Measurements from ENCODE around the gene CD69.

CD69 gene

DNA sequence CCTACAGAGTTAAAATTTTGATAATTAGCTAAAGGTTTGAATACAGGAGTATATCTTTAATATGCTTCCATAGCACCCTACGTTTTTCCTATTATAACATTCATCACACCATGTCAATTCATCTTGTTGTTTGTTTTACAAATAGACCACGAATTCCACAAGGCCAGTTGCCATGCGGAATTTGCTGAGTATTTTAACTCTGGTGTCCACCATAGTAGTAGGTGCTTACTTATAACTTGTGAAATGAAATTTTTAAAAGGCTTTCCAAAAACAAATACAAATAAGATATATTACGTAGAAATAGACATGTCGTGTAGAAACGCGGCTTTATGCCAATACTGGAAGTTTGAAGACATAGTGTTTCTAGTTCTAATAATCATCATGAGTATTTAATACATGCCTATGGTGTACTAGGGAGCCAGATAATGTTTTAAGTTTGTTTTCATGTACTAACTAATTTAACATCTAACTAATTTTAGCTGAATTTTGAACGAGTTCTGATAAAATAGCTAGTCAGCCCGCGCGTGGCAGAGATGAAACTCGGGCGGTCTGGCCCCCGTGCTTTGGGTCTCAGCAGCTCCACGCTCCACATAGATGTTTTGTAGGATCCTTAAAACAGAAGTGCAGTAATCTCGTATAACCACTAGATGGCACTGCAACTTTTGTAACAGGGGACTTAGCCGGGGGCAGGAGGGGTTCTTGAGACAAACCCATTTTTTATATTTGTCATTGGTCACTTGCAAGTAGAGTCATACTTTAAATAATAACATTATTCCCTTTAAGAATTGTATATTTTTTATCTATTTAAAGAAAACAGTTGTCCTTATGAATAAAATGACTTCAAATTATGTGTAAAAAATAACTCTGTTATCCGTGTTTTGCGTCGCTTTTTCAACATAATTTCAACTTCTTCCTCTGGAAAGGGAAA lies 10.2 kb downstream of the CD69 start:
- no peaks in the 10 kb centered on the region for H3K79me2 ChIP-seq (ENCODE audit: control insufficient read depth, insufficient read depth, low read length)
- no peak overlapping the region for H4K8ac ChIP-seq (ENCODE audit: low read depth, low read length)
- no peaks in the 10 kb centered on the region for H3K36me3 ChIP-seq (ENCODE audit: control insufficient read depth, insufficient read depth, low read length)
- H2BK5ac ChIP-seq (ENCODE audit: low read length): no peak overlapping the region
- H3K27me3 ChIP-seq (ENCODE audit: insufficient read depth, low read length, poor library complexity): no peaks in the 10 kb centered on the region
- no peak overlapping the region for H3K27ac ChIP-seq (ENCODE audit: low read depth, low read length)
- WGBS (ENCODE audit: extremely low coverage, insufficient coverage, low lambda C conversion rate): no CpG with 5 or more reads among the region's 20 CpGs
- H3K4me2 ChIP-seq (ENCODE audit: low read length): no peak overlapping the region
- H3K4me1 ChIP-seq (ENCODE audit: control insufficient read depth, low read depth, low read length): no peaks in the 10 kb centered on the region
- no peak overlapping the region for H3K9ac ChIP-seq (ENCODE audit: low read length)
- H3K4me3 ChIP-seq (ENCODE audit: low read length): no peak overlapping the region
- no peak overlapping the region for H3K18ac ChIP-seq (ENCODE audit: low read length)
- H3K56ac ChIP-seq (ENCODE audit: low read length): no peak overlapping the region
- H3K4ac ChIP-seq (ENCODE audit: low read depth, low read length): no peak overlapping the region
- peak; percentile 80 for DNase-seq
- H2AK5ac ChIP-seq (ENCODE audit: low read length): no peak overlapping the region
- H3K79me1 ChIP-seq (ENCODE audit: low read length): no peaks in the 10 kb centered on the region
- H2BK120ac ChIP-seq (ENCODE audit: low read depth, low read length): no peak overlapping the region
- H4K5ac ChIP-seq (ENCODE audit: low read length): no peak overlapping the region
- H3K23ac ChIP-seq (ENCODE audit: low read length): no peak overlapping the region
- H2BK15ac ChIP-seq (replicated peaks; ENCODE audit: low read depth): no peak overlapping the region

- no CpG with 5 or more reads among the region's 1 CpG for WGBS (ENCODE audit: extremely low coverage, insufficient coverage, low lambda C conversion rate)
- Histone ChIP-seq H2AK5ac (ENCODE audit: low read length) (no peak overlapping the region), H3K56ac (ENCODE audit: low read length) (no peak overlapping the region)
Measured at GRCh38 chr12:9749640-9750039, 11.1 kb downstream of the CD69 start.

GRCh38 chr12:9745199-9745598 lies 15.5 kb downstream of the CD69 start:
- H3K23ac ChIP-seq (ENCODE audit: low read length): no peak overlapping the region
- DNase-seq: peak; percentile 65

More at GRCh38 chr12:9749640-9750039, 11.1 kb downstream of the CD69 start:
- H4K5ac ChIP-seq (ENCODE audit: low read length): no peak overlapping the region
- no peak overlapping the region for H2BK120ac ChIP-seq (ENCODE audit: low read depth, low read length)
- no peak overlapping the region for H3K18ac ChIP-seq (ENCODE audit: low read length)
- no peak overlapping the region for H3K4me3 ChIP-seq (ENCODE audit: low read length)
- no peak overlapping the region for H3K9ac ChIP-seq (ENCODE audit: low read length)
- H3K36me3 ChIP-seq (ENCODE audit: control insufficient read depth, insufficient read depth, low read length): no peaks in the 10 kb centered on the region
- no peak overlapping the region for H4K8ac ChIP-seq (ENCODE audit: low read depth, low read length)
- no peaks in the 10 kb centered on the region for H3K27me3 ChIP-seq (ENCODE audit: insufficient read depth, low read length, poor library complexity)
- H3K4me2 ChIP-seq (ENCODE audit: low read length): no peak overlapping the region
- no peak overlapping the region for H3K4ac ChIP-seq (ENCODE audit: low read depth, low read length)
- no peak overlapping the region for H2BK5ac ChIP-seq (ENCODE audit: low read length)
- H3K79me2 ChIP-seq (ENCODE audit: control insufficient read depth, insufficient read depth, low read length): no peaks in the 10 kb centered on the region
- no peak overlapping the region for H2BK15ac ChIP-seq (replicated peaks; ENCODE audit: low read depth)
- H3K23ac ChIP-seq (ENCODE audit: low read length): no peak overlapping the region
- no peak overlapping the region for H3K27ac ChIP-seq (ENCODE audit: low read depth, low read length)
- H3K79me1 ChIP-seq (ENCODE audit: low read length): no peaks in the 10 kb centered on the region
- no peaks in the 10 kb centered on the region for H3K4me1 ChIP-seq (ENCODE audit: control insufficient read depth, low read depth, low read length)
- no peak for DNase-seq

DNA sequence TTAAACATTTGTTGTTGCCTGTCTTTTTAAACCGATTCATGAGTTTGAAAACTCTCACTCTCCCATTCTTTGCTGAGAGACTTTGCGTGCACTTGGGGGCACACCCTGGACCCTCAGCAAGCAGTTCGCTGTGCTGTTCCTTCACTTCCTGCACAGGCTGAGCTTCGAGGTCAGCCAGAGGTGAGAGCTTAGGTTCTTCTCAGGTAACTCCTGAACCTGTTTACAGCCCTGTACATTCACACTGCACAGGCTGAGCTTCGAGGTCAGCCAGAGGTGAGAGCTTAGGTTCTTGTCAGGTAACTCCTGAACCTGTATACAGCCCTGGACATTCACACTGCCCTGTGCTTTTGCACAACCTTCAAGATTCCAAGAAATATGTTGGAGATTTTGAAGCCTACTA lies 18.0 kb downstream of the CD69 start:
- no peaks in the 10 kb centered on the region for H3K4me1 ChIP-seq (ENCODE audit: control insufficient read depth, low read depth, low read length)

More at GRCh38 chr12:9745199-9745598, 15.5 kb downstream of the CD69 start:
- Histone ChIP-seq H2BK5ac (ENCODE audit: low read length) (no peak overlapping the region), H3K4ac (ENCODE audit: low read depth, low read length) (no peak overlapping the region), H2AK5ac (ENCODE audit: low read length) (no peak overlapping the region), H3K36me3 (ENCODE audit: control insufficient read depth, insufficient read depth, low read length) (no peaks in the 10 kb centered on the region), H3K4me1 (ENCODE audit: control insufficient read depth, low read depth, low read length) (no peaks in the 10 kb centered on the region), H3K79me1 (ENCODE audit: low read length) (no peaks in the 10 kb centered on the region), H2BK15ac (replicated peaks; ENCODE audit: low read depth) (no peak overlapping the region), H4K5ac (ENCODE audit: low read length) (no peak overlapping the region), H3K56ac (ENCODE audit: low read length) (no peak overlapping the region), H3K18ac (ENCODE audit: low read length) (no peak overlapping the region), H3K4me2 (ENCODE audit: low read length) (no peak overlapping the region), H3K27me3 (ENCODE audit: insufficient read depth, low read length, poor library complexity) (no peaks in the 10 kb centered on the region), H3K4me3 (ENCODE audit: low read length) (no peak overlapping the region), H2BK120ac (ENCODE audit: low read depth, low read length) (no peak overlapping the region), H3K9ac (ENCODE audit: low read length) (no peak overlapping the region), H3K79me2 (ENCODE audit: control insufficient read depth, insufficient read depth, low read length) (no peaks in the 10 kb centered on the region), H3K27ac (ENCODE audit: low read depth, low read length) (no peak overlapping the region), H4K8ac (ENCODE audit: low read depth, low read length) (no peak overlapping the region)
- WGBS (ENCODE audit: extremely low coverage, insufficient coverage, low lambda C conversion rate): no CpG with 5 or more reads among the region's 3 CpGs

DNA sequence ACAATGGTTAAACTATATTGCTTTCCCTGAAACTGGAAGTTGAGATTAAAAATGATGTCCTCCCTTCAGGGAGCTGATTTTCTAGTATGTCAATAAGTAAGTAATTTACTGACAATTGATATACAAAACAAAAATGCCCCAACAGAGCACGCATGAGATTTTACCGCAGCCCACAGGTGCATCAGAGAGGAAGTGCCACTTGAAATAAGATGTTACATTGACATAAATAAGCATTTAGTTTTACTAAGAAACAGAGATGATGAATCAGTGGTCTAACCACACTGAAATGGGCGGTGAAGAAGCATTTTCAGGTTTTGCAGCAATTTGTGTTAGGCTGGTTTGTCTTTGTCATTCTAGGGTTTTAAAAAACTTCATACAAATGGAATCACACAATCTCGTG lies 19.0 kb downstream of the CD69 start:
- Histone ChIP-seq H4K5ac (ENCODE audit: low read length) (no peak overlapping the region), H3K4me3 (ENCODE audit: low read length) (no peak overlapping the region), H3K23ac (ENCODE audit: low read length) (no peak overlapping the region), H3K4ac (ENCODE audit: low read depth, low read length) (no peak overlapping the region), H3K4me2 (ENCODE audit: low read length) (no peak overlapping the region), H4K8ac (ENCODE audit: low read depth, low read length) (no peak overlapping the region), H3K9ac (ENCODE audit: low read length) (no peak overlapping the region), H2BK5ac (ENCODE audit: low read length) (no peak overlapping the region), H3K79me1 (ENCODE audit: low read length) (no peaks in the 10 kb centered on the region), H2BK120ac (ENCODE audit: low read depth, low read length) (no peak overlapping the region), H3K4me1 (ENCODE audit: control insufficient read depth, low read depth, low read length) (no peaks in the 10 kb centered on the region), H3K27ac (ENCODE audit: low read depth, low read length) (no peak overlapping the region), H2AK5ac (ENCODE audit: low read length) (no peak overlapping the region), H3K27me3 (ENCODE audit: insufficient read depth, low read length, poor library complexity) (no peaks in the 10 kb centered on the region), H2BK15ac (replicated peaks; ENCODE audit: low read depth) (no peak overlapping the region), H3K36me3 (ENCODE audit: control insufficient read depth, insufficient read depth, low read length) (no peaks in the 10 kb centered on the region), H3K79me2 (ENCODE audit: control insufficient read depth, insufficient read depth, low read length) (no peaks in the 10 kb centered on the region), H3K18ac (ENCODE audit: low read length) (no peak overlapping the region), H3K56ac (ENCODE audit: low read length) (no peak overlapping the region)
- no peak for DNase-seq
- no CpG with 5 or more reads among the region's 4 CpGs for WGBS (ENCODE audit: extremely low coverage, insufficient coverage, low lambda C conversion rate)

More for the DNA sequence above, 18.0 kb downstream of the CD69 start:
- H3K27ac ChIP-seq (ENCODE audit: low read depth, low read length): no peak overlapping the region
- no peaks in the 10 kb centered on the region for H3K79me2 ChIP-seq (ENCODE audit: control insufficient read depth, insufficient read depth, low read length)
- H3K18ac ChIP-seq (ENCODE audit: low read length): no peak overlapping the region
- no peak overlapping the region for H4K8ac ChIP-seq (ENCODE audit: low read depth, low read length)
- H3K79me1 ChIP-seq (ENCODE audit: low read length): no peaks in the 10 kb centered on the region
- no peaks in the 10 kb centered on the region for H3K27me3 ChIP-seq (ENCODE audit: insufficient read depth, low read length, poor library complexity)
- no peak overlapping the region for H2AK5ac ChIP-seq (ENCODE audit: low read length)
- no peak overlapping the region for H3K4ac ChIP-seq (ENCODE audit: low read depth, low read length)
- no peak overlapping the region for H3K56ac ChIP-seq (ENCODE audit: low read length)
- H3K9ac ChIP-seq (ENCODE audit: low read length): no peak overlapping the region
- no peak overlapping the region for H2BK5ac ChIP-seq (ENCODE audit: low read length)
- WGBS (ENCODE audit: extremely low coverage, insufficient coverage, low lambda C conversion rate): no CpG with 5 or more reads among the region's 5 CpGs
- no peak overlapping the region for H3K4me3 ChIP-seq (ENCODE audit: low read length)
- no peak overlapping the region for H2BK120ac ChIP-seq (ENCODE audit: low read depth, low read length)
- H2BK15ac ChIP-seq (replicated peaks; ENCODE audit: low read depth): no peak overlapping the region
- no peaks in the 10 kb centered on the region for H3K36me3 ChIP-seq (ENCODE audit: control insufficient read depth, insufficient read depth, low read length)
- DNase-seq: no peak
- H4K5ac ChIP-seq (ENCODE audit: low read length): no peak overlapping the region
- no peak overlapping the region for H3K4me2 ChIP-seq (ENCODE audit: low read length)
- H3K23ac ChIP-seq (ENCODE audit: low read length): no peak overlapping the region

Measured in mesendoderm (in vitro differentiated cells).